LoVo (cell line): Measurements from ENCODE around the gene ARPC1B.
"Not testable (repeated sequence)": the region's sequence is repeated elsewhere in the genome, so short reads cannot be mapped to it uniquely, and the experiment has no call there.

Experiments
- DNase-seq: peaks from one replicate; pipeline ENCODE4 v3.0.0-alpha.2; 2016; ENCODE audit warnings: low spot score

Gene ARPC1B

GRCh38 chr7:99374111-99375064, at the start of gene ARPC1B:
TSS of gene ARPC1B (plus strand) at chr7:99374730. CDS start at chr7:99385715, 10,985 bp downstream.
- DNase-seq: peak; percentile 78

DNA sequence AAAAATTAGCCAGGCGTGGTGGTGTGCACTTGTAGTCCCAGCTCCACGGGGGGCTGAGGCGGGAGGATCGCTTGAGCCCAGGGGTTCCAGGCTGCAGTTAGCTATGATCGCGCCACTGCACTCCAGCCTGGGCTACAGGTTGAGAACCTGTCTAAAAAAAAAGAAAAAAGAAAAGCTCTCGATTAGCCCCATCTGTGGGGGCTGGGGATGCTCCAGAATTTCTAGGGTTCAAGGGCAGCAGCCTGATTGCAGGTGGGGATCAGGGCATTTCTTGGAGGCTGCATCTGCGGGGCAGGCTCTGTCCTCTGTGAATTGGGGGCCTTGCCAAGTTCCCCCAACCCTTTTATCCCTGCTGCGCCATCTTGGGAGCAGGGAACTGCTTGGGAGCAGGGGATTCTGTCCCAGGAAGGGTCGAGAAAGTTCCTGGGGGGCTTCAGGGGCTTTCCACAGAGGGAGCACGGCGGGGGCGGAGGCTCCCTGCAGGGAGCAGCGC, 49.5 kb upstream of the ARPC1B start:
- DNase-seq: no peak

- peak; percentile 99 for DNase-seq
These were observed 48.7 kb upstream of the ARPC1B start, which contains the start of gene ARPC1A for GRCh38 chr7:99325592-99326407. TSS of gene ARPC1A (plus strand) at chr7:99325898. CDS start at chr7:99333354, 7,456 bp downstream.

DNA sequence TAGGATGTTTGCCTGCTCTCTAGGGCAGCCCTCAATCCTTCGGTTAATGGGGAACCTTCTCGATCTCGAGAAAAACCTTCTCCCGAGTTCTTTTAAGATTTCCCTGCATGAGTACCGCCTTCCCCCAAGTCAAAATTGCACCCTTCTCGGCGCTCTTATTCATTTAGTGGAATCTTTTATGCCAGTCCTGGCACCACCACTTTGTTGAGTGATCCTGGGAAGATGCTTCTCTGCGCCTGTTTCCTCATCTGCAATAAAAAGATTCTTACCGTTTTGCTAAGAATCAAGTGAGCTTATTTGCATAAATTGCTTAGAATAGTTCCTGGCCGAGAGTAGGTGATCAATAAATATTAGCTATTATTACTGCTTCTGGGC, 48.1 kb upstream of the ARPC1B start:
- no peak for DNase-seq

DNA sequence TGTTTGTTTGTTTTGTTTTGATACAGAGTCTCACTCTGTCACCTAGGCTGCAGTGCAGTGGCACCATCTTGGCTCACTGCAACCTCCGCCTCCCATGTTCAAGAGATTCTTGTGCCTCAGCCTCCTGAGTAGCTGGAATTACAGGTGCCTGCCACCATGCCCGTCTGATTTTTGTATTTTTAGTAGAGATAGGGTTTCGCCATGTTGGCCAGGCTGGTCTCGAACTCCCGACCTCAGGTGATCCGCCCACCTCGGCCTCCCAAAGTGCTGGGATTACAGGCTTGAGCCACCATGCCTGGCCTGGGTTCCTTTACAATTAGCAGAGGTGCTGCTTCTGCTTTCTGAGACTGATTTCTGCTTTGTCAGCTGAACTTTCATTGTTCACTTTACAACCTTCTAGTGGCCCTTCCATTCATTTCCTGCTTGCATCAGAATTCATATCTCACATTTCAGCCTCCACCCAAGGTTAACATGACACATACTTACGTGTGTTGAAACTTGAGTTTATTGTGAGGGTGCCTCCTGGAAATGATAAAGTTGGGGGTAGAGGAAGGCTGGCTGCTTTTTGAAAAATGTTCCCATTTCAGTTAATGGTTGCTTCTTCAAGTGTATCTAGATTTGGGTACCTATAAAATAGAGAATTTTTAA, 44.1 kb upstream of the ARPC1B start:
- DNase-seq: peak; percentile 85

GRCh38 chr7:99331002-99331401, 43.5 kb upstream of the ARPC1B start:
- no peak for DNase-seq

DNA sequence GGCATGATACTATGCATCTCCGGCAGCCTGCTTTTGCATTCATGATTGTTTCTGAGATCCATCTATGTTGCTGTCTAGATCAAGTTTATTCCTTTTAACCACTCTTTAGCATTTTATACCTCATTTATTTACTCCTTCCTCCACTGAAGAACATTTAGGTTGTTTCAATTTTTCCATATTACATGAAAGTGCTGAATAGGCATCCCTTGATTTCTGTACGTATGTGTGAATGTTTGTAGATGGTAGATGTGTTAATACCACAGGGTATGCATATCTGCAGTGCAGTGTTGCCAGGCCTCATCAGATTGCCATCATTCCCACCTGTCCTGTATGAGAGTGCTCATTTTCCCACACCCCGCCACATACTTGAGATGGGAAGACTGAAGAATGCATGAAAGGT, 34.9 kb upstream of the ARPC1B start:
- DNase-seq: no peak

GRCh38 chr7:99340659-99341058, 33.9 kb upstream of the ARPC1B start:
- no peak for DNase-seq

- no peak for DNase-seq
These were observed 30.4 kb upstream of the ARPC1B start for GRCh38 chr7:99344061-99344647.

DNA sequence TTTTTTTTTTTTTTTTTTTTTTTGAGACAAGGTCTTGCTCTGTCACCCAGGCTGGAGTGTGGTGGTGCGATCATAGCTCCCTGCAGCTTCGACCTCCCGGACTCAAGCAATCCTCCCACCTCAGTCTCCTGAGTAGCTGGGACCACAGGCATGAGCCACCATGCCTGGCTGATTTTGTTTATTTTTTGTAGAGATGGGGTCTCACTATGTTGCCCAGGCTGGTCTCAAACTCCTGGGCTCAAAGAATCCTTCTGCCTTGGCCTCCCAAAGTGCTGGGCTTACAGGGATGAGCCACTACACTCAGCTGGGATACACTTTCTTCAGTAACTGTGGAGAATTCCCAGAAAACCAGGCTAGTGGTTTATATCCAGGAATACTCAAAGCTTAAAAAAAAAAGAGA, 23.9 kb upstream of the ARPC1B start:
- DNase-seq: not testable (repeated sequence)

- DNase-seq: no peak
These were observed 22.3 kb upstream of the ARPC1B start for GRCh38 chr7:99352247-99352646.

- no peak for DNase-seq
These were observed 19.4 kb upstream of the ARPC1B start for GRCh38 chr7:99355098-99355497.

GRCh38 chr7:99357701-99358490, 16.6 kb upstream of the ARPC1B start:
- no peak for DNase-seq

- DNase-seq: not testable (repeated sequence)
These were observed 16.0 kb upstream of the ARPC1B start for GRCh38 chr7:99358521-99358920.

DNA sequence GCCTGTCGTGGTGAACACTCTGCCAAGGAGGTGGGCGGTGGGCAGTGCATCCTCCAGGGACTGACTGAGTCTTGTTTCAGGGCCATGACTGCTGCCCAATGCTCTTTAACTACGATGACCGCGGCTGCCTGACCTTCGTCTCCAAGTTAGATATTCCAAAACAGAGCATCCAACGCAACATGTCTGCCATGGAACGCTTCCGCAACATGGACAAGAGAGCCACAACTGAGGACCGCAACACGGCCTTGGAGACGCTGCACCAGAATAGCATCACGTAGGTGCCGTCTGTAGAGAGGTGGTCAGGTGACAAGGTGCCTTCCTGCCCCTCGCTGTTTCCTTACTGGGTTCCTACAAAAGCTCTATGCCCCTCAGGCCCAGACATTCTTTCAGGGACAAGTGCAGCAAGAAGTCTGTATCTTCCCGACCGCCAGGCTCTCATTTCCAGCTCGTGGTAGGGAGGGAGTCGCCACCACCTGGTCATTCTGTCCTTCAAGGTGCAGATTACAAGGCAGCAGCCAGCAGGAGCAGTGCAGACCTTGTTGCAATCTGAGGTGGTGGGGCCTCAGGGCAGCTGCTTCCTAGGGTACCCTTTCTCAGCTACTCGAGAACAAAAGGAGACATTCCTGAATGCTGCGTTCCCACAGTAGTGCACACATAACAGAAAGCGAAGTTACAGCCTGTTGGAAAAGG, 14.9 kb upstream of the ARPC1B start:
- no peak for DNase-seq

DNA sequence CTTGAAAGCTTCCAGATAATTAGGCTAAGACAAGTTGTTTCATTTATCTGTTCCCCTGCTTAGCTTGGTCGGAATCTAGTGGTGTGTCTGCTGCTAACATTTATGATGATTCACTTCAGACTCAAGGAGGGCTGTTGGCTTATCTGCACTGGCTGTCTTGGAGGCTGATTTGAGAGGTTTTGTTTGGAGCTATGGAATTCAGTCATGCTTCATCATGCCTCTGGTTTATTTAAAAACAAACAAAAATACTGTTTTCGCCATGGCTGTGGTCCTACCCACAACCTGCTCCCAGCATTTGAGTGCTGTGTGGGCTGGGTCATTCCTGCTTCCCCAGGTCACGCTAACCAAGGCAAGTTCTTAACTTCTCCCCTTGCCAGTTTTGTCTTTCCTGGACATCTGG, 11.7 kb upstream of the ARPC1B start:
- no peak for DNase-seq

DNA sequence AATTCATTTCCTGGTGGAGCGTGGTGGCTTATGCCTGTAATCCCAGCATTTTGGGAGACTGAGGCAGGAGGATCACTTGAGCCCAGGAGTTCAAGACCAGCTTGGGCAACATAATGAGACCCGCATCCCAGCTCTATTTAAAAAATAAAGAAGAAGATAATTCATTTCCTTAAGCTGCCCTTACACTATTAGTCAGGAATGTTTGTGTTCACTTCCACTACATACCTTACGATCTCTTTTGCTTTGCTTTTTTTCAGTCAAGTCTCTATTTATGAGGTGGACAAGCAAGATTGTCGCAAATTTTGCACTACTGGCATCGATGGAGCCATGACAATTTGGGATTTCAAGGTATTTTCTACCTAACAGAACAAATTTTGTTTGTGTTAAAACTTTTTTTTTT, 11.2 kb upstream of the ARPC1B start:
- DNase-seq: no peak

GRCh38 chr7:99365318-99366141, 9.0 kb upstream of the ARPC1B start:
- DNase-seq: peak; percentile 19

DNA sequence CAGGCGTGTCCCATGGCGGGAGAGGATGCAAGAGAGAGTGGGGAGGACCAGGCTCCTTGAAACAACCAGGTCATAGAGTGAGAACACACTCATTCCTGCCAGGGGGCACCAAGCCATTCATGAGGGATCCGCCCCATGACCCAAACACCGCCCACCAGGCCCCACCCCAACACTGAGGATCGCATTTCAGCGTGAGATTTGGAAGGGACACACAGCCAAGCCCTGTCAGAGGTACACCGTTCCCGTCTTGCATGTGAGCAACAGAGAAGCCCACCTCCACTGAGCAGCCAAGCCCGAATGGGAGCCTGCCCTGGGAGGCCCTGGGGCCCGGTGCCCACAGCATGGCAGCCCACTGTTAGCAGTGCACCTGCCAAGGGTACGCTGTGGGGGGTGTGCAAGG, 7.9 kb upstream of the ARPC1B start:
- no peak for DNase-seq
